ENCODE results near the gene LRP1B.

LRP1B gene

DNA sequence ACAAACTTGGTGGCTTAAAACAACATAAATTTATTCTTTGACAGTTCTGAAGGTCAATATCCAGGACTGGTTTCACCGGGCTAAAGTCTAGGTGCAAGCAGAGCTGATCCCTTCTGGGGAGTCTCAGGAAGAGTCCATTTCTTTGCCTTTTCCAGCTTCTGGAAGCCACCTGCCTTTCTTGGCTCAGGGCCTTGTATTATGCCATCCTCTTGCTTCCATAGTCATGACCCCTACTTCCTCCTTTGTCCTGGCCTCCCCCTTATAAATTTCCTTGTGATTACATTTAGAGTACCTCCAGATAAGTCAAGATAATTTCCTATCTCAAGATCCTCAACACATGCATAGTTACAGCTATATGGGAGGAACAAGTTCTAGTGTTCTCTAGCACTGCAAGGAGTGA, 1089.5 kb downstream of the LRP1B start:
- Histone ChIP-seq H3K27ac (no peak overlapping the region), H3K4me3 (ENCODE audit: low read depth in 1 of 2, low read length in 1 of 2) (no peak overlapping the region)
- TF ChIP-seq, protein P1, sequence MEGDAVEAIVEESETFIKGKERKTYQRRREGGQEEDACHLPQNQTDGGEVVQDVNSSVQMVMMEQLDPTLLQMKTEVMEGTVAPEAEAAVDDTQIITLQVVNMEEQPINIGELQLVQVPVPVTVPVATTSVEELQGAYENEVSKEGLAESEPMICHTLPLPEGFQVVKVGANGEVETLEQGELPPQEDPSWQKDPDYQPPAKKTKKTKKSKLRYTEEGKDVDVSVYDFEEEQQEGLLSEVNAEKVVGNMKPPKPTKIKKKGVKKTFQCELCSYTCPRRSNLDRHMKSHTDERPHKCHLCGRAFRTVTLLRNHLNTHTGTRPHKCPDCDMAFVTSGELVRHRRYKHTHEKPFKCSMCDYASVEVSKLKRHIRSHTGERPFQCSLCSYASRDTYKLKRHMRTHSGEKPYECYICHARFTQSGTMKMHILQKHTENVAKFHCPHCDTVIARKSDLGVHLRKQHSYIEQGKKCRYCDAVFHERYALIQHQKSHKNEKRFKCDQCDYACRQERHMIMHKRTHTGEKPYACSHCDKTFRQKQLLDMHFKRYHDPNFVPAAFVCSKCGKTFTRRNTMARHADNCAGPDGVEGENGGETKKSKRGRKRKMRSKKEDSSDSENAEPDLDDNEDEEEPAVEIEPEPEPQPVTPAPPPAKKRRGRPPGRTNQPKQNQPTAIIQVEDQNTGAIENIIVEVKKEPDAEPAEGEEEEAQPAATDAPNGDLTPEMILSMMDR (IDR thresholded peaks at IDR 0.05), result no peak

DNA sequence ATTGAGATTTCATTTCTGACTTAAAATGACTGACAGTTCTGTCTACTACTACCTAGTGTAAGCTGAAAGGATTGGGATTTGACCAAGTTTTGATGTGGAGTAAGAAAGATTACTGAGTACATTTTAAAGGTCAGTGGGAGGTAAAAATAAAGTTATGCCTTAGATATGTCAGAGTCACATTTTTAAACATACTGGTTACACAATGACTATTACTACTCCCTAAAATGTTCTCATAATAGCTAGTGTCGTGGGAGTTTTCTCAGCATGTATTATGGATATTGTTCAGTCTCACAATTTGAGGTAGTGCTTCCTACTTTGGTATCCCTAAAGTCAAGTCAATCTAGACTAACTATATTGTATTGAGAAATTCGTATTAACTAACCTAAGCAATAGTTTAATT, 1092.5 kb downstream of the LRP1B start:
- Histone ChIP-seq H3K9me3 (no peaks in the 10 kb centered on the region), H3K4me1 (ENCODE audit: control insufficient read depth in 1 of 2, insufficient read depth in 1 of 2, low read depth in 1 of 2, low read length in 1 of 2) (no peaks in the 10 kb centered on the region), H3K27ac (no peak overlapping the region), H3K36me3 (no peaks in the 10 kb centered on the region), H3K27me3 (no peaks in the 10 kb centered on the region), H3K4me3 (ENCODE audit: low read depth in 1 of 2, low read length in 1 of 2) (no peak overlapping the region)
- TF ChIP-seq, protein P1 (IDR thresholded peaks at IDR 0.05), result no peak

More for the DNA sequence above, 1089.5 kb downstream of the LRP1B start:
- H3K4me1 ChIP-seq (ENCODE audit: control insufficient read depth in 1 of 2, insufficient read depth in 1 of 2, low read depth in 1 of 2, low read length in 1 of 2), result no peaks in the 10 kb centered on the region
- no peaks in the 10 kb centered on the region for H3K9me3 ChIP-seq
- H3K27me3 ChIP-seq, result no peaks in the 10 kb centered on the region
- H3K36me3 ChIP-seq, result no peaks in the 10 kb centered on the region

DNA sequence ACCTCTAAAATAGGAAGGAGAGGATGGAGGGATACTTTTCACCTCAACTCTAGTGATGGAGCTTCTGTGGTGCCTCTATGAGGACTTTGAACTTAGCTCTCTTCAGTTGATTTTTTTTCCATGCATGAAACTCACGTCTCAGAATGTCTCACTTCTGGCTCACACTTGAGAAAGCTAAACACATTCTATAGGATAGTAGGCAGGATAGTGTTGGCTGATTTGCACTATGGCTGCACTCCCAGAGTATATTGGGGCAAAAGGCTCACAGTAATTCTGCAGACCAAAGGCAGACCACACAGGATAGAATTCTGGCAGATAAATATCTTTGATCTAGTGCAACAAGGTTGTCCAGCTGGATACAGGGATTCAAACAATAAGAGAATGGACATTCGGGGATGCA, 1093.5 kb downstream of the LRP1B start:
- Histone ChIP-seq H3K9me3 (no peaks in the 10 kb centered on the region), H3K4me1 (ENCODE audit: control insufficient read depth in 1 of 2, insufficient read depth in 1 of 2, low read depth in 1 of 2, low read length in 1 of 2) (no peaks in the 10 kb centered on the region), H3K27ac (no peak overlapping the region), H3K4me3 (ENCODE audit: low read depth in 1 of 2, low read length in 1 of 2) (no peak overlapping the region), H3K36me3 (no peaks in the 10 kb centered on the region), H3K27me3 (no peaks in the 10 kb centered on the region)
- TF ChIP-seq, protein P1 (IDR thresholded peaks at IDR 0.05), result no peak

DNA sequence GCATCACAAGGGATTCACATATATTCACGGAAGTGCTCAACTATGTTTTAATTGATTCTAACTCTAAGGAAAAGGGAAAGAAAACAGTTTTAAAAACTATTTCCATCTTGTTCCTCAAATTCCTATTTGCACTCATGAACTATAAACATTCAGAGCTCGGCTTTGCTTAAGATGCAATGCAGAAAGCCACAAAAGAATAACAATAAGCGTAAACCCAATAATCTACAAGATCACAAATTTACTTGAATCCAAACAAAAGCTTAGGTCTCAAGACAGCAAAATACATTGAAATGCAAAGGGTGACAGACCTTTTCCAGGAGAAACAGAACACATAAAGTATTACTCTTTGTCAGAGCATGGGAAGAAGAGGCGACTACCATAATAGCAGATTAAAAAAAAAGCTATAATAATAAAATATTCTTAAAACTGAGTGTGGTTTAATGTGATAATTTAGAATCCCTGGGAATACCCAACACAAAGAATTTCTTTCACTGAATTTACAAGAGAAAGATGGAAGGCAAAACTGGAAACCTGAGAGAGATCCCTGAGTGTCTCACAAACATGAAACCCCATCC, 1094.9 kb downstream of the LRP1B start:
- no peaks in the 10 kb centered on the region for H3K27me3 ChIP-seq
- H3K4me1 ChIP-seq (ENCODE audit: control insufficient read depth in 1 of 2, insufficient read depth in 1 of 2, low read depth in 1 of 2, low read length in 1 of 2), result no peaks in the 10 kb centered on the region
- H3K9me3 ChIP-seq, result no peaks in the 10 kb centered on the region
- no peak overlapping the region for H3K4me3 ChIP-seq (ENCODE audit: low read depth in 1 of 2, low read length in 1 of 2)
- no peak overlapping the region for H3K27ac ChIP-seq
- TF ChIP-seq, protein P1 (IDR thresholded peaks at IDR 0.05), result no peak
- H3K36me3 ChIP-seq, result no peaks in the 10 kb centered on the region

DNA sequence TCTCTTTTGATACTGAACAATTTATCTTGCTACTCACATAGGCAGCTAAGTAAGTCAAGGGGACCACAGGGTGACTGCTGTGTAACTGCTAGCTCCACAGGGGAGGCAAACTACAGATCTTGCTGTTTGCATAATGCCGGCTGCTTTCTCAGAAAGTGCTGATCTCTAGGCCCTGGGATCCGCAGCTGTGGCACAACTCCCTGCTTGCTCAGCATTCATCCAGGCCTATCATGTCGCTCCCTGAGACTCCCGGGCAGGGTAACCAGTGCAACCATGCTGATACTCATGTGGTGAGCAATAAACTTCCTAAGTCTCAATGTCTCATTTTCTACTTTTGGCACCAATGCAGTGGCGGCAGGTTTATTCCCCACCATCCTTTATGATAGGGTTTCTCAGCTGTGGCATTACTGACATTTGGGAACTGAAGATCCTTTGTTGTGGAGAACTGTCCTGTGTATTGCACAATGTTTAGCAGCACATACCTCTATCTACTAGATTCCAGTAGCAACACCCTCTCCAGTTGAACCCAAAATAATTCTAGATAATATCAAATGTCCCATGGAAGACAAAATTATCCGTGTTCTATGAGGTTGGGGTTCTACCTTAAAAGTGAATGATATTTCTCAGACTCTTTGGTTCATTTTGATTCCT, 1101.3 kb downstream of the LRP1B start:
- Histone ChIP-seq H3K9me3 (no peaks in the 10 kb centered on the region), H3K4me3 (ENCODE audit: low read depth in 1 of 2, low read length in 1 of 2) (no peak overlapping the region), H3K27me3 (no peaks in the 10 kb centered on the region), H3K36me3 (no peaks in the 10 kb centered on the region), H3K4me1 (ENCODE audit: control insufficient read depth in 1 of 2, insufficient read depth in 1 of 2, low read depth in 1 of 2, low read length in 1 of 2) (no peaks in the 10 kb centered on the region), H3K27ac (no peak overlapping the region)
- TF ChIP-seq, protein P1 (IDR thresholded peaks at IDR 0.05), result no peak

Data from neutrophil (primary cell).